GM10847 (cell line): ENCODE results near the gene GSTM4.

Experiments
- POLR2A ChIP-seq: IDR thresholded peaks from 2 replicates; pipeline ENCODE4 v1.6.1; 2011; ENCODE audit not compliant: insufficient read length; ENCODE audit errors: extremely low read depth

Gene GSTM4

GRCh38 chr1:109621379-109622136 is 34.3 kb upstream of the GSTM4 start:
- TF ChIP-seq POLR2A = no peak

GRCh38 chr1:109622137-109622892 is 33.6 kb upstream of the GSTM4 start:
- TF ChIP-seq POLR2A = no peak

GRCh38 chr1:109622895-109623294 is 33.0 kb upstream of the GSTM4 start:
- TF ChIP-seq POLR2A = no peak

GRCh38 chr1:109623601-109624161 is 32.2 kb upstream of the GSTM4 start:
- TF ChIP-seq POLR2A = no peak

- no peak for TF ChIP-seq POLR2A
Measured at GRCh38 chr1:109624201-109625010, 31.5 kb upstream of the GSTM4 start.

GRCh38 chr1:109625176-109625575 is 30.7 kb upstream of the GSTM4 start:
- no peak for TF ChIP-seq POLR2A

GRCh38 chr1:109625601-109626560 is 30.0 kb upstream of the GSTM4 start:
- TF ChIP-seq POLR2A = no peak

GRCh38 chr1:109626682-109627408 is 29.1 kb upstream of the GSTM4 start:
- TF ChIP-seq POLR2A = no peak

GRCh38 chr1:109627692-109628399 is 28.1 kb upstream of the GSTM4 start:
- no peak for TF ChIP-seq POLR2A

- TF ChIP-seq POLR2A = no peak
Measured at GRCh38 chr1:109628540-109629321, 27.2 kb upstream of the GSTM4 start.

- TF ChIP-seq POLR2A = no peak
Measured at GRCh38 chr1:109629372-109630030, 26.4 kb upstream of the GSTM4 start.

- no peak for TF ChIP-seq POLR2A
Measured at GRCh38 chr1:109630081-109630897, 25.6 kb upstream of the GSTM4 start.
